Panc1 (cell line): ENCODE data around the gene SOX5. TPM values are rescaled to one million over a fixed set of nuclear protein-coding genes. Genes with fewer than 3 reads are reported as not detected.
"Not testable (repeated sequence)": the region's sequence is repeated elsewhere in the genome, so short reads cannot be mapped to it uniquely, and the experiment has no call there.

Experiments used
- ATAC-seq: fragments of 200-7000 bp; cut with Tn5 transposase; 2 replicates; pipeline ENCODE4 v1.9.1; 2020; ENCODE audit warnings: mild to moderate bottlenecking, moderate library complexity
- BruUV-seq: library from RNA; stranded (reverse); fragments of 400-500 nt; replicated peaks from 2 replicates; lab custom pipeline; 2021; lab: Mats Ljungman, UMichigan
- CTCF ChIA-PET: fragments of 300-600 bp; sonication (Branson Sonifier 250); formaldehyde crosslinking; loops from one replicate; lab custom pipeline; 2022; ENCODE audit warnings: antibody characterized with exemption; lab: Charles Lee
- POLR2A ChIA-PET: fragments of 300-600 bp; sonication (Branson Sonifier 250); formaldehyde crosslinking; loops from one replicate; lab custom pipeline; 2022; ENCODE audit warnings: antibody characterized with exemption; lab: Charles Lee
- DNase-seq: peaks from one replicate; pipeline ENCODE4 v3.0.0-alpha.2; 2010; ENCODE audit warnings: low read depth, low spot score
- H3K27ac ChIP-seq: 2 replicates; pipeline ENCODE4 v1.5.1; 2011; ENCODE audit warnings: mild to moderate bottlenecking, low read length, inconsistent platforms
- H3K27me3 ChIP-seq: fragments of 200-500 bp; sonication (Bioruptor generic); 2 replicates; pipeline ENCODE4 v1.6.0; 2014; ENCODE audit warnings: low read length, inconsistent platforms; ENCODE audit not compliant: control insufficient read depth, insufficient read depth
- H3K36me3 ChIP-seq: fragments of 200-500 bp; sonication (Bioruptor generic); 2 replicates; pipeline ENCODE4 v1.5.1; 2014; ENCODE audit warnings: inconsistent platforms, mild to moderate bottlenecking, low read length, moderate library complexity; ENCODE audit not compliant: control insufficient read depth, insufficient read depth
- H3K4me1 ChIP-seq: 2 replicates; pipeline ENCODE4 v1.5.1; 2011; ENCODE audit warnings: inconsistent platforms, mild to moderate bottlenecking, low read length, moderate library complexity; ENCODE audit not compliant: control insufficient read depth, insufficient read depth
- H3K4me3 ChIP-seq, 2 experiments: 2 replicates each; pipeline ENCODE4 v1.5.1; 2011 to 2012; ENCODE audit warnings: low read depth in 2 of 2, low read length in 2 of 2, mild to moderate bottlenecking in 2 of 2, inconsistent platforms in 1 of 2, moderate library complexity in 1 of 2
- H3K9me3 ChIP-seq: fragments of 200-500 bp; sonication (Bioruptor generic); 2 replicates; pipeline ENCODE4 v1.5.1; 2014; ENCODE audit warnings: low read depth, mild to moderate bottlenecking, inconsistent platforms, low read length, moderate library complexity; ENCODE audit not compliant: control insufficient read depth, insufficient read depth
- POLR2AphosphoS5 ChIP-seq: IDR thresholded peaks from 2 replicates; pipeline ENCODE4 v1.6.1; 2012; ENCODE audit warnings: mild to moderate bottlenecking, low read depth, low read length, moderate library complexity
- REST ChIP-seq, 2 experiments: IDR thresholded peaks; 2 replicates each; pipeline ENCODE4 v1.6.1; 2011 to 2012; ENCODE audit warnings: low read depth in 2 of 2, control low read depth in 1 of 2, low read length in 1 of 2, mild to moderate bottlenecking in 1 of 2, moderate library complexity in 1 of 2; ENCODE audit not compliant: insufficient read depth in 1 of 2
- SIN3A ChIP-seq: IDR thresholded peaks from 2 replicates; pipeline ENCODE4 v1.6.1; 2012; ENCODE audit warnings: low read depth, mild to moderate bottlenecking, low read length, moderate library complexity, borderline replicate concordance; ENCODE audit not compliant: insufficient read depth
- TCF7L2 ChIP-seq: IDR thresholded peaks from 2 replicates; pipeline ENCODE4 v1.6.1; 2011; ENCODE audit warnings: mild to moderate bottlenecking, low read depth, low read length, inconsistent platforms
- in situ Hi-C: cut with HindIII; loops from 2 replicates; pipeline ENCODE4 v1.10.0; 2016; ENCODE audit warnings: low sequenced_read_pairs, low pct_unique_long_range_greater_than_20kb
- intact Hi-C: fragments of 100-400 bp; cut with micrococcal nuclease; formaldehyde crosslinking; loops from one replicate; pipeline ENCODE4 v1.10.0; 2022; ENCODE audit not compliant: unreplicated experiment
- total RNA-seq: library from RNA; stranded (reverse); gene quantifications from one replicate; pipeline ENCODE4 v1.2.1, GENCODE V29; 2021; ENCODE audit not compliant: unreplicated experiment
- TF ChIP-seq, protein P1 (sequence below): fragments of 450-650 bp; IDR thresholded peaks from 2 replicates; pipeline ENCODE4 v1.5.1; 2017; ENCODE audit warnings: mild to moderate bottlenecking

Gene SOX5
- total RNA-seq, 1 experiment from 2014 or later, result 0.23 TPM

DNA sequence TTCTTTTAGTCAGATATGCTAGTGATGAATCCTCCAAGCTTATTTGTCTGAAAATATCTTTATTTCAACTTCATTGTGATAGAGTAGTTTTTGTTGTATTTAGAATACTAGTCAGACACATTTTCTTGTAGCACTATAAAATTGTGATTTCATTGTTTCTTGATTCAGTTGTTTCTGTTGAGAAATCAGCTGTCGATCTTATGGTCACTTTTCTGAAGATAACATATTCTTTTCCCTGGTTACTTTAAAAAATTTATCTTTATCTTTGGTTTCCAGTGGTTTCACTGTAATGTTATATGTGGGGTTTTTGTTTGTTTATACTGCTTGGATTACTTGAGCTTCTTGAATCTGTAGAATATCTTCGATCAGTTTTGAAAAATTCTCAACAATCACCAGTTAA is 426.1 kb downstream of the SOX5 start:
- intact Hi-C loops, result no loop called here

GRCh38 chr12:23519444-23519843 is 430.0 kb downstream of the SOX5 start:
- CTCF ChIA-PET, ATAC-seq: not testable (repeated sequence)

More for the DNA sequence above, 426.1 kb downstream of the SOX5 start:
- POLR2A ChIA-PET, result no interaction called here
- ATAC-seq, result no peak
- Histone ChIP-seq H3K9me3 (peaks cover 2% of the 10 kb centered on the region; the same call in 1 of the 2 replicates), H3K27ac (no peak overlapping the region), H3K27me3 (no peaks in the 10 kb centered on the region), H3K4me1 (no peaks in the 10 kb centered on the region), H3K4me3 (no peak overlapping the region), H3K36me3 (no peaks in the 10 kb centered on the region)
- in situ Hi-C loops, result no loop called here
- TF ChIP-seq TCF7L2 (no peak), SIN3A (no peak), REST (IDR thresholded peaks at IDR 0.05; ENCODE audit: insufficient read depth in 1 of 2, low read depth in 2 of 2, low read length in 1 of 2) (no peak), POLR2AphosphoS5 (no peak)
- TF ChIP-seq, protein P1, sequence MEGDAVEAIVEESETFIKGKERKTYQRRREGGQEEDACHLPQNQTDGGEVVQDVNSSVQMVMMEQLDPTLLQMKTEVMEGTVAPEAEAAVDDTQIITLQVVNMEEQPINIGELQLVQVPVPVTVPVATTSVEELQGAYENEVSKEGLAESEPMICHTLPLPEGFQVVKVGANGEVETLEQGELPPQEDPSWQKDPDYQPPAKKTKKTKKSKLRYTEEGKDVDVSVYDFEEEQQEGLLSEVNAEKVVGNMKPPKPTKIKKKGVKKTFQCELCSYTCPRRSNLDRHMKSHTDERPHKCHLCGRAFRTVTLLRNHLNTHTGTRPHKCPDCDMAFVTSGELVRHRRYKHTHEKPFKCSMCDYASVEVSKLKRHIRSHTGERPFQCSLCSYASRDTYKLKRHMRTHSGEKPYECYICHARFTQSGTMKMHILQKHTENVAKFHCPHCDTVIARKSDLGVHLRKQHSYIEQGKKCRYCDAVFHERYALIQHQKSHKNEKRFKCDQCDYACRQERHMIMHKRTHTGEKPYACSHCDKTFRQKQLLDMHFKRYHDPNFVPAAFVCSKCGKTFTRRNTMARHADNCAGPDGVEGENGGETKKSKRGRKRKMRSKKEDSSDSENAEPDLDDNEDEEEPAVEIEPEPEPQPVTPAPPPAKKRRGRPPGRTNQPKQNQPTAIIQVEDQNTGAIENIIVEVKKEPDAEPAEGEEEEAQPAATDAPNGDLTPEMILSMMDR, result no peak
- BruUV-seq, result no TSS peak
- no peak for DNase-seq
- CTCF ChIA-PET, result no interaction called here

DNA sequence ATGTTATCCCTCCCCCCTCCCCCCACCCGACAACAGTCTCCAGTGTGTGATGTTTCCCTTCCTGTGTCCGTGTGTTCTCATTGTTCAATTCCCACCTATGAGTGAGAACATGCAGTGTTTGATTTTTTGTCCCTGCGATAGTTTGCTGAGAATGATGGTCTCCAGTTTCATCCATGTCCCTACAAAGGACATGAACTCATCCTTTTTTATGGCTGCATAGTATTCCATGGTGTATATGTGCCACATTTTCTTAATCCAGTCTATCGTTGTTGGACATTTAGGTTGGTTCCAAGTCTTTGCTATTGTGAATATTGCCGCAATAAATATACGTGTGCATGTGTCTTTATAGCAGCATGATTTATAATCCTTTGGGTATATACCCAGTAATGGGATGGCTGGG is 433.7 kb downstream of the SOX5 start:
- POLR2A ChIA-PET, result not testable (repeated sequence)

More at GRCh38 chr12:23519444-23519843, 430.0 kb downstream of the SOX5 start:
- BruUV-seq, H3K27me3 ChIP-seq, H3K4me1 ChIP-seq, H3K9me3 ChIP-seq, H3K27ac ChIP-seq, in situ Hi-C loops, intact Hi-C loops, POLR2A ChIA-PET, H3K36me3 ChIP-seq, H3K4me3 ChIP-seq, DNase-seq: not testable (repeated sequence)

More for the DNA sequence above, 433.7 kb downstream of the SOX5 start:
- DNase-seq, H3K27me3 ChIP-seq, H3K4me1 ChIP-seq, intact Hi-C loops, BruUV-seq, H3K27ac ChIP-seq, H3K9me3 ChIP-seq, CTCF ChIA-PET, H3K4me3 ChIP-seq, in situ Hi-C loops, ATAC-seq, H3K36me3 ChIP-seq: not testable (repeated sequence)
